Activated CD4-positive, alpha-beta T cell treated with anti-CD3 and anti-CD28 coated beads, Interleukin-10, Interleukin-2, amounts not matched to agents 100 ng/mL and 50 ng/mL, durations not matched to agents 16 hours and 8 hours (primary cell): ENCODE results near the gene RIC8A.
A peak's percentile ranks its signal among the peaks of the same experiment; 100 is the strongest.
"Not testable (repeated sequence)": the region's sequence is repeated elsewhere in the genome, so short reads cannot be mapped to it uniquely, and the experiment has no call there.

Source experiments
- DNase-seq: peaks from one replicate; pipeline ENCODE4 v3.0.0-alpha.2; 2020

RIC8A gene

GRCh38 chr11:220641-221215, 13.2 kb downstream of the RIC8A start:
- not testable (repeated sequence) for DNase-seq

GRCh38 chr11:221539-221938, 14.0 kb downstream of the RIC8A start:
- no peak for DNase-seq

GRCh38 chr11:221998-222789, 14.7 kb downstream of the RIC8A start:
- no peak for DNase-seq

GRCh38 chr11:223026-223789, 15.7 kb downstream of the RIC8A start:
- DNase-seq = no peak

- DNase-seq = no peak
Measured at GRCh38 chr11:223884-224283, 16.4 kb downstream of the RIC8A start.

GRCh38 chr11:224424-224823, 16.9 kb downstream of the RIC8A start:
- no peak for DNase-seq

GRCh38 chr11:225734-226453, 18.4 kb downstream of the RIC8A start:
- peak; percentile 34 for DNase-seq

GRCh38 chr11:227824-228379, 20.4 kb downstream of the RIC8A start:
- no peak for DNase-seq

GRCh38 chr11:230431-230830, 22.9 kb downstream of the RIC8A start:
- DNase-seq = no peak

- no peak for DNase-seq
Measured at GRCh38 chr11:232783-233565, 25.5 kb downstream of the RIC8A start.

- DNase-seq = no peak
Measured at GRCh38 chr11:235180-235579, 27.7 kb downstream of the RIC8A start.

- DNase-seq = peak; percentile 54
Measured at GRCh38 chr11:235609-235996, 28.1 kb downstream of the RIC8A start.

GRCh38 chr11:235997-236773, 28.7 kb downstream of the RIC8A start, which contains the start of gene SIRT3:
Gene SIRT3, minus strand, starts transcription at chr11:236342. Its CDS starts 14 bp downstream, at chr11:236328.
- DNase-seq = peak; percentile 94

GRCh38 chr11:236774-237767, 29.6 kb downstream of the RIC8A start, which contains the start of gene PSMD13:
Gene PSMD13, plus strand, starts transcription at chr11:236976. Its CDS starts 74 bp downstream, at chr11:237050.
- peak; percentile 92 for DNase-seq

- not testable (repeated sequence) for DNase-seq
Measured at GRCh38 chr11:238346-238745, 30.8 kb downstream of the RIC8A start.

- no peak for DNase-seq
Measured at GRCh38 chr11:240315-240714, 32.8 kb downstream of the RIC8A start.

GRCh38 chr11:241634-242033, 34.1 kb downstream of the RIC8A start:
- no peak for DNase-seq

- no peak for DNase-seq
Measured at GRCh38 chr11:244376-244775, 36.9 kb downstream of the RIC8A start.

- no peak for DNase-seq
Measured at GRCh38 chr11:249062-249461, 41.6 kb downstream of the RIC8A start.

GRCh38 chr11:250274-250673, 42.8 kb downstream of the RIC8A start:
- no peak for DNase-seq
